GM18870 (cell line): ENCODE data around the gene ABCA1.
"Not testable (repeated sequence)": the region's sequence is repeated elsewhere in the genome, so short reads cannot be mapped to it uniquely, and the experiment has no call there.

Experiments
- ATAC-seq: cut with Tn5 transposase; IDR thresholded peaks from one replicate; pipeline ENCODE4 v1.9.1; 2021; ENCODE audit warnings: moderate library complexity; ENCODE audit not compliant: unreplicated experiment

The ABCA1 gene

DNA sequence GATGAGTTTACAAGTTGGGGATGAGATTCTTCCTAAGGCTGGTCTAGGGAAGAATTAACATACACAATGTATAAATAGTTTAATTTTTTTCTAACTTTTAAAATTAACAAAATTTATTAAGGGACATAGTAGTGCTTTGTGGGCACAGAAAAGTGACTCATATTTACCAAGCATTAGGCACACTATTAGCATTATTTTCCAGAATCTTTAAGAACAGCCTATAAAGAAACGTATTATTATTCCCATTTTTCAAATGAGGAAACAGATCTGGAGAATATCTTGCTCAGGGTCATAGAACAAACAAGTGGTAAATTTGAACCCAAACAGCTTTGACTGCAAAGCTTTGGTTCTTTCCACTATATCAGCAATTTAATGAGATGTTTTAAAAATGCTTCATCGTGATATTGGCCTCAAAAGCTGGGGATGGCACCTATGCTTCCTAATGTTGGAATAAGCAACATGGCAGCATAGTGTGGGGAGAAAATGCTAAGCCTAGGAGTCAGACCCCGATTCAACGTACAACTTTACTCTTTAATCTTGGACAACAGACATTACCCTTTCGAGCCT lies 55.9 kb downstream of the ABCA1 start:
- no peak for ATAC-seq

DNA sequence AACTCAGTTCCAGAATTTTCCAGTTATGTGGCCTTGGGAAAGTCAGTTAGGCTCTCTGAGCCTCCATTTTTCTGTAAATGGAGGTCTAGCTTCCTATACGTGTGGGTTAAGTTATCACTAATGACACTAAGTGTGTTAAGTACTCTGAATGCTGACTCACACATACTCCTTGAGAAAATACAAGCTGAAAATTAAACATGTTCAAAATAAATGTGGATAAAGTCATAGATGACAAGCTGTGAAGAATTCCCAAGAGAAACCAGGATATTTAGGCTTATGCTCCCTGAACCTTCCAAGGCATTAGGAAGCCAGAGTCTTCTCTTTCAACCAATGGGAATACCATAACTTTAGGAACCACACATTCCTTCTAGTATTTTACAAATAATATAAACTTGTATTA lies 58.1 kb downstream of the ABCA1 start:
- no peak for ATAC-seq

DNA sequence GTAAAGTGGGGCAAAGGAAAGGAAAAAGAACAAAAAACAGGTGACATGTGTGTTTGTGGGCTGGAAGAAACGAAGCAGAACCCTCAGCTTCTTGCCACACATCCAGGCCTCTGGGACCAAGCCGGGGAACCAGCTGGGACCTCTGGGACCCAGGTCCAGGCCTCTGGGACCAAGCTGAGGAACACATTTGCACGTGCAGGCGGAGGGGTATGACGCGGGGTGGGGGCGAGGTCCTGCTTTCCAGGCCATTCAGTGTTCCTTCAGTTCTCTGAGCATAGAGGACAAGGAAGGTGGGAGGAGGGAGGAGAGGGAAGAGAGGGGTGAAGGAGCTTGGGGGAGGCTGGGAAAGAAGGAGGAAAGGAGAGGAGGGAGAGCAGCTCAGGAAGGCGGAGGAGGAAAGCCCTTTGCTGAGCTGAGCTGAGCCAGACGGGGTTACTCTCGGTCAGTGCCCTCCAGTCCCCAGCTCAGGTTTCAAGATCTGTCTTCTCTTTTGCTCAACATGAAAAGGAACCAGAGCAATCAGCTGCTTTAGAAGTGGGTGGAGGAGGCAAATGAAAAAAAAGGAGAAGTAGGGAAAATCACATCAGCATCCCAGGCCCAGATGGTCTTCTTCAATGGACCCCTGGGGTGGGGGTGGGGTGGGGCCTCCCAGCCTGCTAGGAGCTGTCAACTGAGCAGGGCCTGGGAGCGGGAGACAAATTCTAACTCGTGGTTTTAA lies 59.1 kb downstream of the ABCA1 start:
- ATAC-seq: peak; percentile 90

DNA sequence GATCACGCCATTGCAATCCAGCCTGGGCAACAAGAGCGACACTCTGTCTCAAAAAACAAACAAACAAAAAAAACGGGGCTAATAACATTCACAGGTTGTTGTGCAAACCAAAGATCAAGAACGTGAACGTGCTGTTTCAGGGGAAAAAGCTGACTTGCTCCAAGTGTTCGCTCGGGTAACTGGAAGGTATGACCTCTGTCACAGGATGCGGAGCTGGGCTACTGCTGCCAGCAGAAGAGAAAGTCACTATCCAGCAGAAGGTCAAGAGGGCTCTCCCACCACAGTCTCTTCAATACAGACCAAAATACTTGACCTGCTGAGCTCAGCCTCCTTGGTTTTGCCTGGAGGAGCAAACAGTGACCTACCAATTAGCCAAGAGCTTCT lies 59.7 kb downstream of the ABCA1 start:
- ATAC-seq: no peak

DNA sequence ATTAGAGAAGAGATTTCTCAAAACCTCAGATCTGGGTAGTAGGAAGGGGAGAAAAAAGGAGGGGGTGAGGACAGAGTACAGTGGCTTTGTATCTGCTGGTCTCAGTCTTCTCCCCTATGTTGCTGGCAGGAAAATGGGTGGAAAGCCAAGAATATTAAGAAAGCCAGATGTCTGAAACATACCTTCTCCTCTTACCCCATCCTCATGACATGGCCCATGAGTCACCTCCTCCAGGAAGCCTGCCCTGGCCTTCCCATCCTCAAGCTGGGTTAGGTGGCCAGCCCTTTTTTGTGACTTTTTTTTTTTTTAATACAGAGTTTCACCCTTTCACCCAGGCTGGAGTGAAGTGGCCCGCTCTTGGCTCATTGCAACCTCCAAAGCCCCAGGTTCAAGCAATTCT lies 61.8 kb downstream of the ABCA1 start:
- ATAC-seq: no peak

DNA sequence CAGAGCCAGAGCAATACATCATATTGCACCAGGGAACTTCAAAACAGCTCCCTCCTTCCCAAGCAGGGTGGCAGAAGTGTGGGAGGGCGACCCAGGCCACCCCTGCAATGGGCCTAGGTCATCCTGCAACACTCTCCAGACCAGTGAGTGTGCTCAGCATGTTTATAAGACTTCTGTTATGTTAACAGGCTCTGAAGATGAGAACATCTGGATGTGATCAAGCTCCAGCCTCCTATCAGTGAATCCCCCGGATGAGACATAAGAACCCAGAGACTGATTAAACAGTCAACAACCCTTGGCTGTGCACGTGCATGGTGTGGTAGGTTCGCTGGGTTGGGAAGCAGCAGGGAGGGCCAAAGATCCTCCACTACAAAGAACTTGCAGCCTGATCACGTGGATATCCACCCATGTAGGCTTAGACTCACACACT lies 63.3 kb downstream of the ABCA1 start:
- no peak for ATAC-seq

DNA sequence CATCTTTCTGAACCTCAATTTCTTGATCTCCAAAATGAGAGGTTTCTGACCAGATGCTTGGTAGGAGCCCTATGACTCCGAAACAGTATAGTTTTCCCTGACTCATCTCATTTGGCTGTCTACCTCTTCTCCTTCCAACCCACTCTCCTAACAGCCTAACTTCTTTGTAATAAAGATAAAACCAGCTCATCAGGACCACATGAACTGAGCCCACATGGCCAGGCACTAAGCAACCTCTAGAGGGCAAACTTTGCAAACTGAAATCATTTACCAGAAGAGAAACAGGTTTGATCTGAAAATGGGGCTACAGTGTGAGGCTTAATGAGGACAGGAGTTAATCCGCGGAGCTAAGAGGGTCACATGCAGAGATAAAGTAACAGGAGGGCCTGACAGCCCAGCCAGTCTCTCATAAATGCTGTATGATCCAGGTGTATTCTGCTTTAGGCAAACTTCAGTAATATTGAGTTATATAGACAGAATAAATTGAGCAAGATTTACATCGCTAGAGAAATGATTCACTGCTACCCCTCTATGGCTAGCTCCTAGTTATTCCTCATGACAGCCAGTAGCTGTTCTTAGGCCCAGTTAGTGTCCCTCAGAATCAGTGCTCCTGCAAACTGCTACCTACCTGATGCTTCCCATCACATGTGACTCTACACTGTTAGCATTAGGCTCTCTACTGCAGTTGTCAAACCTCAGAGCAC lies 64.6 kb downstream of the ABCA1 start:
- ATAC-seq: peak; percentile 85

DNA sequence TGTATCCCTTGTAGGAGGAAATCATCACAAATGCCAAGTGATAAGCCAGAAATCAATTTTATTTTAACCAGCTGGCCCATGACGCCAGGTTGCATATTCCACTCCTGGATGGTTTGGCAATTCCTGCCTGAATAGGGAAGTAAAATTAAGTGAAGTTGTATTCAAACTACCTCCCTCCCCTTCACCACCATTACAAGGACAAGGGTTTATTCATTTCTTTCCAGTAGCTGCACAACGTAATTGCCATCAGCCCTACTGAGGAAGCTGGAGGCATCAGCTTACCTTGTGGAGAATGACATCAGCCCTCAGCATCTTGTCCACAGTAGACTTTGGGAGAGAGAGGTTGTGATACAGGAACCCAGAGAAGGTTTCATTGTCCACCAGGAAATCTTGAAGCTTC lies 66.6 kb downstream of the ABCA1 start:
- no peak for ATAC-seq

DNA sequence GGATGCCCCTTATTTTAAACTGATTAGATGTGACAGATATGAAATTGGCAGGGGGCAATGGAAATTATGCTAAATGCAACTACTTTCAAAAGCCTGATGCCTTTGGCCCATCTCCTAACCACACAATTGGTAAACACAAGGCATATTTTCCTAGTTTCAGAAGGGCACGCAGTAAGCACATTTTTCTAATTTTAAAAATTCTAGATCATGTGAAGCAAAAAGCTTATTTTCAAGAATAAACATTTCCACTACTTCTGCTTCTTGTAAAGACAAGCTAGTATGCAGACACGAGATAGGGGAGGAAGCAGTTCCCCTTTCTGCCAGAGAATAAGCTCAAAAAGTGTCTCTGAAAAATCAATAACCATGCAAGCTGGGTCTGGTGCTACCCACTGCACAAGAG lies 67.7 kb downstream of the ABCA1 start:
- no peak for ATAC-seq

DNA sequence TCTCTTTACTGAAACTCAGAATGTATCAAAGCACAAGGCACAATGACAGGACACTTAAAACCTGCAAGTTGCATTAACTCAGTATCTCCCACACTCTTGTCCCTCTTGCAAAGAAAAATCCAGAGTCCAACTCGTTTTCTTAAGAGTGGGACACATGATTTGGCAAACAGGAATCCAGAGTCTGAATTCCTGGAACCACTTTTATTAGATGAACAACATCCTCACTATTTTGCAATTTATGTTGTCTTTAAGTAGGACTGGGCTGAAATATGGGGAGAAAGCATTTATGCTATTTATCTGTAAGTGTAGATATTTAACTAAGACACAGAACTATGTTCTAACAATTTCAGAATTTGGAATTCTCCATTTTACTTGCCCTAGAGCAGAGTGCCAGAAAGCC lies 69.1 kb downstream of the ABCA1 start:
- ATAC-seq: no peak

DNA sequence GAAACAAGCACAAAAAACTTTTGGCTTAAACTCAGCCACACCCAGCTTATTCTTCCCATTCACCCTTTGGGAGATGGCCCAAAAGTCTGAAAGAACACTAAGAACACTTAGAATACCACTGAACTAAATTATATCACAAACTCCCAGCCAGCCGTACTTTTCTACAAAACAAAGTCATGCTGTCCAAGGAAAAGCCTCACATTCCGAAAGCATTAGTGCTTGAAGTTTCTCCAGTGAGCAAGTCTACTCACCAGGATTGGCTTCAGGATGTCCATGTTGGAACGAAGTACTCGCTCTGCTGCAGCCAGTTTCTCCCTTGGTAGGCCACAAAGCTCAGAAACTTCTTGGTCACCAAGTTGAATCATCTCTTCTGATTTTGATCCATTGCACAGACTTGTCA lies 69.7 kb downstream of the ABCA1 start:
- ATAC-seq: no peak

DNA sequence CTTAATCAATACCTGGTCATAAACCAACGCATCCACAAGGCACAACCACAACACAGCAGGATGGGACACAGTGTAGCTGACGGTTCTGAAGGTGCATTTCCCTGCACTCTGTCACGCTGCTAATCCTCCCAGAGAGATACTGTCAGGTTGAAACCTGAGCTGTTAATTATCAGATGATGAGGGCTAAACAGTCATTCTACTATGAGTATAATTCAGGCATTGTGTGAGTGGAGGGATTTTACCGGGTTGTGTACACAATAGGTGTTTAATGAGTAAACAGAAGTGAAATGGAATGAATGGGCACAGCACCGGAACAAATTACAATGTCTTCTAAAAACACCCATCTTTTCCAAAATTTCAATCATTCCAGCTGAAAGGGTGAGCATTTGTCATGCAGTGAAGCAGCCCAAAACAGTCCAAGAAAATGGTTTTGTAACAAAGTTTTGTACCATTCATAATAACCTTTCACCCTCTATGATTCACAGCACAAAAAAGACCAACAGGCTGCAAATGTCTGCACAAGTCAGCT lies 71.5 kb downstream of the ABCA1 start:
- no peak for ATAC-seq

DNA sequence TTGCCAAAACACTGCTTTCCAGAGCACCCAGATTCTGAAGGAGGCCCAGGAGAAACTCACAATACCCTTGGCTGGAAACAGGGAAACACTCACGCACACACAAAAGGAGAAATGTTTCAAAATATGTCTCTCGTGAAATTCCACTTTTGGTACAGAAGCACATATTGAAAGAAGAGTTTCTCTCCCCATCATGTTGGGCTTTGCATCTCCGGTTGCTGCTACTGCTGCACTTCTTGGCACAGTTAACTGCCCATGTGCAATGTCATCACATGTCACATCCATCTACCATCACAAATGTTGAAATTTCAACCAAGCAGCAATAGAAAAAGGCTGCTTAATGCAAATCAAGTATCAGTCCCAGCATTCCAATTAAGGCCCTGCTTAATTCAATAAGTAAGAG lies 72.1 kb downstream of the ABCA1 start:
- no peak for ATAC-seq

DNA sequence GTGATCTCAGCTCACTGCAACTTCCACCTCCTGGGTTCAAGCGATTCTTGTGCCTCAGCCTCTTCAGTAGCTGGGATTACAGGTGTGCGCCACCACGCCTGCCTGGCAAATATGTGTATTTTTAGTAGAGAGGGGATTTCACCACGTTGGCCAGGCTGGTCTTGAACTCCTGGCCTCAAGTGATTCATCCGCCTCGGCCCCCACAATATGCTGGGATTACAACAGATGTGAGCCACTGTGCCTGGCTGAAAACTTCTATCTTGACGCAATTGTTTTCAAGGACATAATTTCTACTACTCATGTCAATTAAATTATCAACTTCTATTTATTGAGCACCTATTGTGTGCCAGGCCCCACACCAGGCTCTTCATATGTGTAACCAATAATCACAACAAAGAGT lies 72.7 kb downstream of the ABCA1 start:
- ATAC-seq: not testable (repeated sequence)

DNA sequence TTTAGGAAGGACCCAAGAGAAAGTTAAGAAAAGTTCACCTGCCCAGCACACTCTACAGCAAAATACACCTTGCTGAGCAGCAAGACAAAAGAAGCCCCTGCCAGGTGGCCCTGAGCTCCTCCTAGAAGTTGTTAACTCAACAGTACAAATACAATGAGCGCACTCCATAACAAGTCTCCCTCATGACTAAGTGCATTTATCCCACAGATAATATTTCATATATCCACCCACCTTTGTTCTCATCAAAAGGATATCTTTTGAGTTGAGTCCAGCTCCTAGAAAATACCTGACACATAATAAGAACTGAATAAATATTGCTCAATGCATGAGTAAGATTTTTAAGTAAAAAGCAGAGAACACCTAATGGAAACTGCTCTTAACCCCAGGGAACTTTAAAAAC lies 73.3 kb downstream of the ABCA1 start:
- no peak for ATAC-seq

DNA sequence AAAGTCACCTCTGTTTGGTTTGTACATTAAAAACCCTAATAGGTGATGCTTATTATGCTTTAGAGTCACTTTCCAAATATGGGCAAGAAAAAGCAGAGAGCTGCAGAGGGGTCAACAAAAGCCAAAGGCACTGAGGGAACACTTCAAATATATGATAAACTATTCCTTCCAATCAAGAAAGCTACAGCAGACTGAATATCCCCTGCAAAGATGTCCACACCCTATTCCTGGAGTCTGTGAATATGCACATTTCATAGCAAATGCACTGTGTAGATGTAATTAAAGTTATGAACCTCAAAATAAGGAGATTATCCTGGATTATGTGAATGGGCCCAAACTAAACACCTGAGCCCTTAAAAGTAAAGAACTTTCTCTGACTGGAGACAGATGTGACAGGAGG lies 74.3 kb downstream of the ABCA1 start:
- ATAC-seq: no peak

DNA sequence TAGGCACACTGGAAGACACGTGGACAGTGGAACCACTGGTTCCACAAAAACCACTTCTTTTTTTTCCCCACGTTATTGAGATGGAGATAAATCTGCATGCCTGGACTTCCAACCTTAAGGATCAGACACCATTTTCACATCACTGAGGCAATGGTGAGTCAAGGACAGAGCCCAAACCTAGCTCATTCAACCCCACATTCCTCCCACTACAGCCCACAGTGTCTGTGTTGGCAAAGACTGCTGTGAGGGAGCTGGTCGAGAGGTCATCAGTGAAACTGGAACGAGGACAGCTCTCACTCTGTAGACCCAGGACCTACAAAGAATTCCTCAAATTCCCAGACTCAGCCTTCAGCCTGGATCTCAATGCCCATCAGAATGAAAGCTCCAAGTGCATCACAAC lies 74.8 kb downstream of the ABCA1 start:
- no peak for ATAC-seq

DNA sequence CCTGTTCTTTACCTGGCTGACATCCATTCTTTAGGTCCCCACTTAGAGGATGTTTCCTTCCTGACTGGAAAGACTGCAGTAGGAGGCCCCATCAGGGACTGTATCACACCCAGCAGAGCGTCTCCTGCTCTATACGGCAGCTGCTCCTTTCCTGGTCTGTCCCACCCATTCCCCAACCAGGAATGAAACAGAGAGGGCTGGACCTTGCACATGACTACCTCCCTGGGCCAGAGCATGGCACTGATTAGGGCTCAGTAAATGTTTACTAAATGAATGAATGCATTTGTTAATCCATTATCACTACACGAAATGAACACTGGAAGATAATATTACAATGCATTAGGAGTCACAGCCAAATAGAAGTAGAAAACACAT lies 76.4 kb downstream of the ABCA1 start:
- ATAC-seq: no peak

DNA sequence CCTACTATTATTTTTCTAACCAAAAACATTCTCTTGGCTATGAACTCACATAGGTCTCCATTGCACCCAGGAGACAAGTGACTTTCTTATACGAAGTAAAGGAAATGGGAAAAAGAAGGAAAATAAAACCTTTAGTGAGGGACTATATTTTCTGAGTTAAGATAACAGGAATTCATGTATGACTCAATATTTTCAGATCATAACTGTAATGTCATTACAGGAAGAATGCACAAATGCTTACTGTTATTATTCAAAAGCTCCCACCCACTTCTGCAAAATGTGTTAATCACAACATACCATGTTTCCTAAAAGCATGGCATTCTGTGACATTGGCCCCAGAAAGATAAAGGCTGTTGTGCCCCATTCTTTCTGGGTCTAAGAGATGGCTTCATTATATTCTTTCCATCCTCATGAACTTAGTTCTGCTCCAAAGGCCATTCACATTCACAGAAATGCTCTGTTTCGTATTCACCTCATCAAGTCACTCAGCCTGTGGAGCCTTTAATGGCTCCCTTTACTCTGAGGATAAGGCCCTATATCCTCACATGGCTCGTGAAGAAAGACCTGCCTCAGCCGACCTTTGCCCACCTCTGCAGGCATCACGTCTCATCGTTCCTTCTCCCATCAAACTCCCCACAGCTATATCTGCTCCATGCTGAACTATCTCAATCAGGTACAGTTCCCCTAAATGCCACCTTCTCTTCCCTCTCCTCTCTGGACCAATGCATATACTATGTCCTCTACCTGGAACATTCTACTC lies 77.0 kb downstream of the ABCA1 start:
- no peak for ATAC-seq

DNA sequence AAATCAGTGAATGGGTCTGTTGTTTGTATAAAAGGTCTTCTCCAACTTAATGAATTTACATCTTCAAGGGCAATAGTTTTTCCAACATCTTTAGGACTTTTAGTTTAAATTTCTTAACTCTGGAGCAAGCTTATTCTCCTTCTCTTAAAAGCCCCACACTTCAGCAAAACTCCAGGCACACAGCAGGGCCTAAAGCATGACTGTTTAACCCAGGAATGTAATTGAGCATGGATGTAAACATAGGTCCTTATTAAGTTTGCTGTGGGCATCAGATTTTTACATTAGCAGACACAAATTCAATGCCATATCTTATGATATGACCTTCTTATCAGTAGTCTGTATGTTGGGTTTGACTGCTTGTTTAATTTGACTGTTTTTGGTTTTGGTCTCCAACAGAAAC lies 78.9 kb downstream of the ABCA1 start:
- ATAC-seq: no peak

DNA sequence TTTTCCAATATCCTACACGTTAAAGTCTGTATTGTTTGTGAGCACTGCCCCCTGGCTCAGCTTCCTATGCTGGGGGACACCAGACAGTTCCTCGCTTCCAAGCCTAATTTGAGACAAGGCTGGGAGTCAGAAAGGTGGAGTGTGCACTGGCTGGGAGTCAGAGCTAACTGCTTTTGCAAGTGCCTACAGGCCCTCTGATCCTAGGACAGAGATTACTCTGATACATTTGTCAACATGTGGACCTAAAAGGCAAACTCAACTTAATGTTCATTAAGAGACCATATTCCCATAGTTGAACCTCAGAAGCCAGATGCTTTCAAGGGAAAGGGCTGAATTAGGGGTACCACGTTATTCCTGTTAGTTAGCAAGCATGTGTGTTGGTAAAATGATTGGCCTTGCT lies 83.2 kb downstream of the ABCA1 start:
- no peak for ATAC-seq
